ENCODE measurements around the gene NUDT16. TPM values are rescaled to one million over a fixed set of nuclear protein-coding genes. Genes with fewer than 3 reads are reported as not detected.

NUDT16 gene
- total and polyA plus RNA-seq, 9 of the 15 experiments (the other 6 are each of a cell fraction or from before 2014, with no cell fraction given) = 1.5 to 11.4 (median 7.6) TPM

DNA sequence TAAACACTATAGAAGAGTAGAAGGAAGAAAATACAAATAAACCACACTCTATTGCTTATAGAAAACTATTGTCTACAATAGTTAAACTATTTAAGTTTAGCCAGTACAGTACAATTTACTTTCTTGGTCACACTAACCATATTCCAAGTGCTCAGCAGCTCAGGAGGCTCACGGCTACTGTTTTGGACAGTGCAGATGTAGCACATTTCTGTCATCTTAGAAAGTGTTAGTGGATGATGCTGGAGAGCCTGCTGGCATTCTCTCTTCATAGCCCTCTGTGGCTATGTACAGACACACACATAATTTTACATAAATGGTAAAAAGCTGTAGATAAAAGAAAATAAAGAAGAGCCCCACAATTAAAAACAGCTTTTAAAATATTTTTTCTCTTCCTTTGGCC lies 23.8 kb downstream of the NUDT16 start (continued):
- TF ChIP-seq, protein P1, sequence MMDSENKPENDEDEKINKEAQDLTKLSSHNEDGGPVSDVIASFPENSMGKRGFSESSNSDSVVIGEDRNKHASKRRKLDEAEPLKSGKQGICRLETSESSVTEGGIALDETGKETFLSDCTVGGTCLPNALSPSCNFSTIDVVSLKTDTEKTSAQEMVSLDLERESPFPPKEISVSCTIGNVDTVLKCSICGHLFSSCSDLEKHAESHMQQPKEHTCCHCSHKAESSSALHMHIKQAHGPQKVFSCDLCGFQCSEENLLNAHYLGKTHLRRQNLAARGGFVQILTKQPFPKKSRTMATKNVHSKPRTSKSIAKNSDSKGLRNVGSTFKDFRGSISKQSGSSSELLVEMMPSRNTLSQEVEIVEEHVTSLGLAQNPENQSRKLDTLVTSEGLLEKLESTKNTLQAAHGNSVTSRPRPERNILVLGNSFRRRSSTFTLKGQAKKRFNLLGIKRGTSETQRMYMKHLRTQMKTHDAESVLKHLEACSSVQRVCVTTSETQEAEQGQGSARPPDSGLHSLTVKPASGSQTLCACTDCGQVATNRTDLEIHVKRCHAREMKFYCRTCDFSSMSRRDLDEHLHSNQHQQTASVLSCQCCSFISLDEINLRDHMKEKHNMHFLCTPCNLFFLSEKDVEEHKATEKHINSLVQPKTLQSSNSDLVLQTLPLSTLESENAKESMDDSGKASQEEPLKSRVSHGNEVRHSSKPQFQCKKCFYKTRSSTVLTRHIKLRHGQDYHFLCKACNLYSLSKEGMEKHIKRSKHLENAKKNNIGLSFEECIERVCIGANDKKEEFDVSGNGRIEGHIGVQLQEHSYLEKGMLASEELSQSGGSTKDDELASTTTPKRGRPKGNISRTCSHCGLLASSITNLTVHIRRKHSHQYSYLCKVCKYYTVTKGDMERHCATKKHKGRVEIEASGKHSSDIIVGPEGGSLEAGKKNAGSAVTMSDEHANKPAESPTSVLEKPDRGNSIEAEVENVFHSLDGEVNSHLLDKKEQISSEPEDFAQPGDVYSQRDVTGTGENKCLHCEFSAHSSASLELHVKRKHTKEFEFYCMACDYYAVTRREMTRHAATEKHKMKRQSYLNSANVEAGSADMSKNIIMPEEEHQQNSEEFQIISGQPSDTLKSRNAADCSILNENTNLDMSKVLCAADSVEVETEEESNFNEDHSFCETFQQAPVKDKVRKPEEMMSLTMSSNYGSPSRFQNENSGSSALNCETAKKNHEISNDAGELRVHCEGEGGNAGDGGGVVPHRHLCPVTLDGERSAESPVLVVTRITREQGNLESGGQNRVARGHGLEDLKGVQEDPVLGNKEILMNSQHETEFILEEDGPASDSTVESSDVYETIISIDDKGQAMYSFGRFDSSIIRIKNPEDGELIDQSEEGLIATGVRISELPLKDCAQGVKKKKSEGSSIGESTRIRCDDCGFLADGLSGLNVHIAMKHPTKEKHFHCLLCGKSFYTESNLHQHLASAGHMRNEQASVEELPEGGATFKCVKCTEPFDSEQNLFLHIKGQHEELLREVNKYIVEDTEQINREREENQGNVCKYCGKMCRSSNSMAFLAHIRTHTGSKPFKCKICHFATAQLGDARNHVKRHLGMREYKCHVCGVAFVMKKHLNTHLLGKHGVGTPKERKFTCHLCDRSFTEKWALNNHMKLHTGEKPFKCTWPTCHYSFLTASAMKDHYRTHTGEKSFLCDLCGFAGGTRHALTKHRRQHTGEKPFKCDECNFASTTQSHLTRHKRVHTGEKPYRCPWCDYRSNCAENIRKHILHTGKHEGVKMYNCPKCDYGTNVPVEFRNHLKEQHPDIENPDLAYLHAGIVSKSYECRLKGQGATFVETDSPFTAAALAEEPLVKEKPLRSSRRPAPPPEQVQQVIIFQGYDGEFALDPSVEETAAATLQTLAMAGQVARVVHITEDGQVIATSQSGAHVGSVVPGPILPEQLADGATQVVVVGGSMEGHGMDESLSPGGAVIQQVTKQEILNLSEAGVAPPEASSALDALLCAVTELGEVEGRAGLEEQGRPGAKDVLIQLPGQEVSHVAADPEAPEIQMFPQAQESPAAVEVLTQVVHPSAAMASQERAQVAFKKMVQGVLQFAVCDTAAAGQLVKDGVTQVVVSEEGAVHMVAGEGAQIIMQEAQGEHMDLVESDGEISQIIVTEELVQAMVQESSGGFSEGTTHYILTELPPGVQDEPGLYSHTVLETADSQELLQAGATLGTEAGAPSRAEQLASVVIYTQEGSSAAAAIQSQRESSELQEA (IDR thresholded peaks at IDR 0.05; ENCODE audit: low read depth) = no peak
- TF ChIP-seq ETV6 (IDR thresholded peaks at IDR 0.05; ENCODE audit: borderline replicate concordance in 1 of 2, low read depth in 2 of 2, low read length in 1 of 2) (no peak), ETV6 (CRISPR knock-in tag; IDR thresholded peaks at IDR 0.05; ENCODE audit: borderline replicate concordance) (no peak), DIDO1 (tag; IDR thresholded peaks at IDR 0.05; ENCODE audit: low read depth) (no peak), ZNF75A (CRISPR knock-in tag; IDR thresholded peaks at IDR 0.05) (no peak)
- TF ChIP-seq, protein P2, sequence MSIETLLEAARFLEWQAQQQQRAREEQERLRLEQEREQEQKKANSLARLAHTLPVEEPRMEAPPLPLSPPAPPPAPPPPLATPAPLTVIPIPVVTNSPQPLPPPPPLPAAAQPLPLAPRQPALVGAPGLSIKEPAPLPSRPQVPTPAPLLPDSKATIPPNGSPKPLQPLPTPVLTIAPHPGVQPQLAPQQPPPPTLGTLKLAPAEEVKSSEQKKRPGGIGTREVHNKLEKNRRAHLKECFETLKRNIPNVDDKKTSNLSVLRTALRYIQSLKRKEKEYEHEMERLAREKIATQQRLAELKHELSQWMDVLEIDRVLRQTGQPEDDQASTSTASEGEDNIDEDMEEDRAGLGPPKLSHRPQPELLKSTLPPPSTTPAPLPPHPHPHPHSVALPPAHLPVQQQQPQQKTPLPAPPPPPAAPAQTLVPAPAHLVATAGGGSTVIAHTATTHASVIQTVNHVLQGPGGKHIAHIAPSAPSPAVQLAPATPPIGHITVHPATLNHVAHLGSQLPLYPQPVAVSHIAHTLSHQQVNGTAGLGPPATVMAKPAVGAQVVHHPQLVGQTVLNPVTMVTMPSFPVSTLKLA (conservative IDR thresholded peaks at IDR 0.05) = no peak

All from K562 (cell line).